NCI-H1436 treated with DMSO at 0.1 percent for 48 hours (cell line): ENCODE results near the gene NOSIP.

Experiments used
- DNase-seq: peaks from one replicate; lab custom pipeline; 2025; lab: John Stamatoyannopoulos, UW

NOSIP gene

DNA sequence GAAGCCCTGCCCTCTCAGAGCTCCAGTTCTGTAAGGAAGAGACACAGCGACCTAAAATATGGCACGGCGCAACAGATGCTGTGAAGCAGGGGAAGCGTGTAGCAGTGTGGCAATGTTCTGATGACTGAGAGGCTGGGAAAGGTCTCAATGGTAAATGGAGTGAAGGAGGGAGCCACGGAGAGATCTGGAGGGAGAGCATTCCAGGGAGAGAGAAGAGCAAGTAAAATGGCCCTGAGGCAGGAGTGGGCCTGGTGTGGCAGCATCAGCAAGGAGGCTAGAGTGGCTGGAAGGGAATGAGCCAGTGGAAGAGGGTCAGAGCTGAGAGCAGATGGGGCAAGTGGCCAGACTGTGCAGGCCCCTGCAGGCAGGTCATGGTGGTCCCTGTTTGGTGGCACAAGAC, 36.2 kb downstream of the NOSIP start:
- DNase-seq: no peak

DNA sequence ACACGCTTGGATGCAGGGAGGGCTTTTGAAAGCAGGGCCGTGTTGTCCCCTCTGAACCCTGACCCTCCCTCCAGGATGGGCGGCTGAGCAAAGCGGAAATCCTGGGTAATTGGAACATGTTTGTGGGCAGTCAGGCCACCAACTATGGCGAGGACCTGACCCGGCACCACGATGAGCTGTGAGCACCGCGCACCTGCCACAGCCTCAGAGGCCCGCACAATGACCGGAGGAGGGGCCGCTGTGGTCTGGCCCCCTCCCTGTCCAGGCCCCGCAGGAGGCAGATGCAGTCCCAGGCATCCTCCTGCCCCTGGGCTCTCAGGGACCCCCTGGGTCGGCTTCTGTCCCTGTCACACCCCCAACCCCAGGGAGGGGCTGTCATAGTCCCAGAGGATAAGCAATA, 37.3 kb downstream of the NOSIP start:
- DNase-seq: no peak

DNA sequence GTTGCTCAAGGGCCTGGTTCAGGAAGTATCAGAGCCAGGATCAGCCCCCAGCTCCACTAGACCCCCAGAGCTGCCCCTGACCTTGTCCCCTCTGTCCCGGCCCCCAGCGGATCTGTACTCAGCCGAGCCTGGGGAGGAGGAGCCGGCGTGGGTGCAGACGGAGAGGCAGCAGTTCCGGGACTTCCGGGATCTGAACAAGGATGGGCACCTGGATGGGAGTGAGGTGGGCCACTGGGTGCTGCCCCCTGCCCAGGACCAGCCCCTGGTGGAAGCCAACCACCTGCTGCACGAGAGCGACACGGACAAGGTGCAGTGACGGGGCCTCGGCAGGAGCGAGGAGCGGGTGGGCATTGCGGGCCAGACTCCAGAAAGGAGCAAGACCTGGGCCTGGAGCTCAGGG, 37.9 kb downstream of the NOSIP start:
- DNase-seq: no peak

DNA sequence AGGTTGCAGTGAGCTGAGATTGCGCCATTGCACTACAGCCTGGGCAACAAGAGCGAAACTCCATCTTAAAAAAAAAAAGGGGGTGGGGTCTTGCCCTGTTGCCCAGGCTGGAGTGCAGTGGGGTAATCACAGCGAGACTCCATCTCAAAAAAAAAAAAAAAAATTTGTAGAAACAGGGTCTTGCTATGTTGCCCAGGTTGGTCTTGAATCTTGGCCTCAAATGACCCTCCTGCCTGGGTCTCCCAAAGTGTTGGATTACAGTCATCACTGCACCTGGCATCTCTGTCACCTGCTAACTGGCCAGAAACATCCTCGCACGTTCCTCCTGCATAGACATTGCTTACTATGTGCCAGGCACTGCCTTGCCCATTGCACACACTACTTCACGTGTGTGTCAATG, 38.4 kb downstream of the NOSIP start:
- DNase-seq: no peak

DNA sequence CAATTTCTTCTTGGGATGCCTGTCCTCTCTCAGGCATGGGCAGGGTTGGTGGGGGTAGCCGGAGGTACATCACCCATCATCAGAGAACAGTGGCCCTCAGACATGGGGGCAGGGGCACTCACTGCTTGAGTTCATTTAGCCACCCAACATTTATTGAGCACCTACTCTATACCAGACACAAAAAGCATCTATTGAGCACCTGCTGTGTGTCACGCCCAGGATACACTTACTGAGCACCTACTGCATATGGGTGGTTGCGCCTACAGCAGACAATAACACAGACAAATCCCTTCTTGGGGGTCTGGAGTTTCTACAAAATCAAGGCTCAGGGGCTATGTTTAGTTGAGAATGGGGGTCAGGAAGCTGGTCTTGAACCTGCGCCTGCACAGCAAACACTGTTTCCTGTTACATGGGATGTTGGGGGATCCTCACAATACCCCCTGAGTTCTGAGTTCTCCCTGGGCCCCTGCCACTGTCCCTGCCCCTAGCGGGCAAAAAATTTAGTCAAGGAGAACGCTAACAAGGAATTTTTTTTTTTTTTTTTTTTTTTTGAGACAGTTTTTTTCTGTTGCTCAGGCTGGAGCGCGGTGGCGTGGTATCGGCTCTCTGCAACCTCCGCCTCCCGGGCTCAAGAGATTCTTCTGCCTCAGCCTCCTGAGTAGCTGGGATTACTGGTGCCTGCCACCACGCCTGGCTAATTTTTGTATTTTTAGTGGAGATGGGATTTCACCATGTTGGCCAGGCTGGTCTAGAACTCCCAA, 41.0 kb downstream of the NOSIP start:
- DNase-seq: no peak

DNA sequence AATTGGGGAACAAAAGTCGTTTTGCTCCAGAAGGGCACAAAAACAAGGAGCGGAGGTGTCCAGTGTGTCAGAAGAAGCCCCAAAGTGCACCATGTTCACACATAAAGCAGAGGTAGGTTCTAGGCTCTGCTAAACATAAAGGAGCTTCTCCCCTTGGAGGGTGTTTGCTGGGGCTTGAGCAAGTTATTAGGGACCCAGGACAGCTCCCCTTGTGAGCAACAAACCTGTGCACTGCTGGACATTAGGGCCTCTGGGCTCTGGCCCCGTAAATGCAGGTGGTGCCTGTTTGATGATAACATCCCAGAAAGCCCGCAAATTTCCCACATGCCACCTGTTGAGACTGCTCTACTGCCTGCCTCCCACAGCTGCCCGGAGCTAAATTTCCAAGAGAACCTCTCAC, 41.7 kb downstream of the NOSIP start:
- DNase-seq: no peak

DNA sequence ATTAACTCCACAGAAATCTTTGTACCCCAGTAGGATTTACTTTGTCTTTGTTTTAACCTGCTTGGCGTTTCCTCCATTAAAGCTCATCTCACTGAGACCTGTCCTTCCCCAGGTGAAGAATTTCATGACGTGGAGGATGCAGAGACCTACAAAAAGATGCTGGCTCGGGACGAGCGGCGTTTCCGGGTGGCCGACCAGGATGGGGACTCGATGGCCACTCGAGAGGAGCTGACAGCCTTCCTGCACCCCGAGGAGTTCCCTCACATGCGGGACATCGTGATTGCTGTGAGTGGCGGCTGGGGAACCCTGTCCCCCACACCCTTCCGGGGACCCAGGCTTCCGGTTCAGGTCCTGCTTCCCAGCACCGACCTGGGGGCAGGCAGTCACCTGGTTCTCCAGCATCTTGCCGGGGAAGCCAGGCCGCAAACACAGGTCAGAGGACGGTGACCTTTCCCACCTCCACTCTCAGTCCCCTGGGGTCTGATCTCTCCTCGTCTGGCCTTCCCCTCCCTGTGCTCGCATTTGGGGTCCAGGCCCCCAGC, 43.4 kb downstream of the NOSIP start:
- no peak for DNase-seq

DNA sequence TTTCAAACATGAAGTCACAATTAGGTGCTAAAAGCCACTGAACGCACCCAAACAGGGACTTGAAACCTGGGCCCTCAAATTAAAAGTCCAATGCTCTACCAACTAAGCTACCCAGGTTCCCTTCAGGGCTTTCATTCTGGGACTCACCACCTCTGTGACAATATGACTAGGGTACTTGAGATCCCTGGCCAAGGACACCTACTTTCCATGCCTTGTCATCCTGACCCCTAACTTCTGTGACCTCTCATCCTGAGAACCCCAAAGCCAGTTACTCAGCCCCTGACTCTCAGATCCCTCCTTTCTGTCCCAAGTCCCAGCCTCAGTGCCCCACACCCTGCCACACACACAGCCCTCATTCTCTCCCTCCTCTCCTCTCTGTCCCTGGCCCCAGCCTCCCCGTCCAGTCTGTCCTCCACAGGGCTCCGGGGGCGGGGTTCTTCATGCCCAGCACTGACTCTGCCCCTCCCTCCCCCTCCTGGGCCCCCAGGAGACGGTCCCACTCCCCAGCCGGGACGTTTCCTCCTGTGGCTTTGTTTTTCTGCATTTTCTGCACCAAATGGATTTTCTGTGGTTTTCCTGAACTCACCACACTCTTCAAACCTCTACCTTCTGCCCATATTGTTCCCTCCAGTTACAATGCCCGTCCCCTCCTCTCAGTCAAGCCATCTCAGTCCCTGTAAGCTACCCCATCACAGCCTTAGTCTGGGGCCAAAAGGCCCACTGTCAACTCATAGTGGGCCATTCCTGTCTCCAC, 45.5 kb downstream of the NOSIP start:
- no peak for DNase-seq

DNA sequence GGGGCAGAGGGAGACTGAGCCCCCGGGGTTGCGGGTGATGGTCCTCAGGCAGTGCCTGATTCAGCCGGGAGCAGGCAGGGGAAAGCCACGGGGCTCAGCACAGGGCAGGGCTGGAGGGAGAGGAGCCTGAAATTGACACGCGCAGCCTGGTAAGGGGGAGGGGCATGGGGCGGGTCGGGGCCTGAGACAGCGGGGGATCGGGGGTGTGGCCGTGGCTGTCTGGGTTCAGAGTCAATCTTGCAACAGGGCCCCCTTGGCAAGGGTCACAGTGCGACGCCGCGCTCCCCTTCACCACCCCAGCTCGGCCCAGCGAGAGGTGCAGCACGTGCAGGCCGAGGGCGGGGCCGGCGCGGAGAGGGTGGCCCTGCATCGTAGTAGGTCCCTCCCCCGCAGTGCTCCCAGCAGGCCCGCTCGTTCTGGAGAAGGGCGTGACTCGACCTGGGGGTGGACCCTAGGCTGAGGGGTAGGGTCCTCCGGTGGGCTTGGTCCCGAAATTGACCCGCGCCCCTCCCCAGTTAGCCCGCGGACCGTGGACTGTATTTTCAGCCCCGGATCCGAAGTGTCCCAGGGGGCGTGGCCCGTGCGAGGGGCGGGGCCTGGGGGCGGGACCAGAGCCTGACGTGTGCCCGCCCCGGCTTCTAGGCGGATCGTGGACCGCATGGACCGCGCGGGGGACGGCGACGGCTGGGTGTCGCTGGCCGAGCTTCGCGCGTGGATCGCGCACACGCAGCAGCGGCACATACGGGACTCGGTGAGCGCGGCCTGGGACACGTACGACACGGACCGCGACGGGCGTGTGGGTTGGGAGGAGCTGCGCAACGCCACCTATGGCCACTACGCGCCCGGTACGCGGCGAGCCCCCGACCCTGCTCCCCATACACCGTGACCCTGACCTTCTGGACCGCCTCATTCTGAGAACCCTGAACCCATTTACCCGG, 46.5 kb downstream of the NOSIP start:
- DNase-seq: no peak

DNA sequence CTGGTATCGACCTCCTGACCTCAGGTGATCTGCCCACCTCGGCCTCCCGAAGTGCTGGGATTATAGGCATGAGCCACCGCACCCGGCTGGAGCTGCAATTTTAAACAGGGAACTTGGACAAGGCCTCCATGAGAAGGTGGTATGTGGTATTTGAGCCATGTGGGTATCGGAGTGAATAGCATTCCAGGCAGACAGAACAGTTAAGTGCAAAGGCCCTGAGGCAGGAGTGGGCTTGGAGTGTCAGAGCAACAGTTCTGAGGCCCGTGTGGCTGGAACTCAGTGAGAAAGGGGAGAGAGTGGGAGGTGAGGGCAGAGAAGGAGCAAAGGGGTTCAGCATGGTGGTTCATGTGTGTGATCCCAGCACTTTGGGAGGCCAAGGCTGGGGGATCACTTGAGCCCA, 49.6 kb downstream of the NOSIP start:
- no peak for DNase-seq

DNA sequence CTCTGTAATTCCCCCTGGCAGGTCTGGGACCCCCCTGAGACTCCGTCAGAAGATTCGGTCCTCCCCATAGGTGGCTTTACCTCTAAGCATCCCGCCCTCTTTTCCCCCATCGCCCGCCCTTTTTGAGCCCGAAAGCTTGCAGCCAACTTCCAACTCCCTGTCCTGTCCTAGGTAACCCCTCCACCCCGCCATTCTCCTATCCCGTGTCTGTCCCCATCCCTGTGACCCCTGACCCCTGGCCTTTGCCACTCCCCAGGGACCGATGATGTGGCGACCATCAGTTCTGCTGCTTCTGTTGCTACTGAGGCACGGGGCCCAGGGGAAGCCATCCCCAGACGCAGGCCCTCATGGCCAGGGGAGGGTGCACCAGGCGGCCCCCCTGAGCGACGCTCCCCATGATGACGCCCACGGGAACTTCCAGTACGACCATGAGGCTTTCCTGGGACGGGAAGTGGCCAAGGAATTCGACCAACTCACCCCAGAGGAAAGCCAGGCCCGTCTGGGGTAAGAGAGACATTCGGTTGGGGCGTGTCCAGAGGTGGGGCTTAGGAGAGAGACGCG, 52.1 kb downstream of the NOSIP start:
- DNase-seq: no peak

DNA sequence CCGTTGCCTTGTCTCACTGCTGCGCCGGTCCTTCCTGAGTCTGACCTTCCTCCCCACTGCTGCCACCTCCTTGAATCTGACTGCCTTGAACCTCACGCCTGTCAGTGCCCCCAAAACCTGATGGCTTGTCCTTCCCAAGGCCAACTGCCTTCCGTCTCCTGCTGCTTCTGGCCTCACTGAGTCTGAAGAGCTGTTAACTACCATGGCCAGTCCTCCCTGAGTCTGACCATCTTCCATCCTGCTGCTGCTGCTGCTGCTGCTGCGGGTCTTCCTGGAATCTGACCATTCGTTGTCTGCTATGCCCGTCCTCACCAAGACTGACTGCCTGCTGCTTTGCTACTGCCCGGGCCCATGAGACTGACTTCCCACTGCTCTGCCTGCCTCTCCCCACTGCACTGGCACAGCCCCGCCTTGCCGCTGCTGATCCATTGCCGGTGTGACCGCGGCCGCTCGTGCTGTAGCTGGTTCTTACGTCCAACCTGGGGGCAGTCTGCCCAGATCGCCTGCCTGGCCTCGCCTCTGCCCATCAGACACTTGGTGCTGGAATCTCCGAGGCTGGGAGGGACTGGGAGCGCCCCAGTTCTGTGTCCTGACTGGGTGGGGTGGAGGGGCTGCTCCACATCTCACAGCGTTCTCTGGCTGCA, 55.4 kb downstream of the NOSIP start:
- DNase-seq: no peak

DNA sequence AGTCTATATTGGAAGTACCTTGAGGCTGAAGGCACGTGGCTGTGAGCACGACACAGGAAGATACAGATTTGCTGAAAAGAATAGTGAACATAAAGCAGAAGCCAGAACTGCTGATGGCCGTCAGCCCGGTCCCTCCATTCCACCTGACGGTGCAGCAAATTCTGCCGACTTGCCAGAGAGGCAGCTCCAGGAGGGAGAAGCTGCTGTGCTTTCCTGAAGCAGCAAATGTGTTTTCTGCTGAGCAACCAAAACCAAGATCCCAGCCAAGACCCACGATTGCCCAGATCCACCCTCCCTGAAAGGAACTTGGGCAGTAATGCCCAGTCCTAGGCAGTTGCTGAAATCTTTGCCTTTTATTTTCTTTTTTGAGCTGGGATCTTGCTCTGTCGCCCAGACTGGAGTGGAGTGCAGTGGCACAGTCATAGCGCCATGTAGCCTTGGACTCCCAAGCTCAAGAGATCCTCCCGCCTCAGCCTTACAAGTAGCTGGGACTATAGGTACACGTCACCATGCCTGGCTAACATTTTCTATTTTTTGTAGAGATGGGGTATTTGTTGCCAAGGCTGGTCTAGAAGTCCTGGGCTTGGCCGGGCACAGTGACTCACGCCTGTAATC, 59.5 kb downstream of the NOSIP start:
- DNase-seq: no peak

DNA sequence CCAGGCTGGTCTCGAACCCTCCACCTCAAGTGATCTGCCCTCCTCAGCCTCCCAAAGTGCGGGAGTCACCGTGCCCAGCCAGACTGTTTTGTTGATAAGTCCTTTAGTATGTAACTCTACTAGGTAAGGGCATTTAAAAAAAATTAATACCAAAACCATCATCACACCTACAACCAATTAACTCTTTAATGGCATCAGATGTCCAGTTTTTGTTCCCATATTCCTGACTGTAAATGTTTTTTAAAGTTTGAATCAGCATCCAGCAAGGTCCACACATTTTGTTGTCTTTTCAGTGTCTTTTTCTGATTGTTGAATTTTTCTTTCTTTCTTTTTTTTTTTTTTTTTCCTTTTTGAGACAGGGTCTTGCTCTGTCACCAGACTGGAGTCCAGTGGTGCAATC, 62.3 kb downstream of the NOSIP start:
- no peak for DNase-seq

DNA sequence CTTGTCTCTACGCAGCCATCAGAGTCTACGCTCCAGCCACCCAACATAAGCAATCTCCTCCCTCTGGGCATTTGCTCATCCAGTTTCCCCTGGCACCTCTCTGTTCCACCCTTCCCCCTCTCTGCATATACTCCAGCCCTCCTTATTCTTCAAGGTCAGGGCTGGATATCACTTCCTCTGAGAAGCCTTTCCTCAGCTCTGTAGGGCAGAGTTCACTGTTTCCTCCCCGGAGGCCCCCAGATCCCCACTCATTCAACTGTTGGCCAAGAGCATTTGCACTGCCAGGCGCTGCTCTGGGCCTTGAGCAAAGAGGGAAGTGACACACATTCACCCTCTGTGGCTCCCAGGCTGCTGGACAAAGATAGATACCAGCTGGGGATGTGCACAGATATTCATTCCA, 64.6 kb downstream of the NOSIP start:
- no peak for DNase-seq

DNA sequence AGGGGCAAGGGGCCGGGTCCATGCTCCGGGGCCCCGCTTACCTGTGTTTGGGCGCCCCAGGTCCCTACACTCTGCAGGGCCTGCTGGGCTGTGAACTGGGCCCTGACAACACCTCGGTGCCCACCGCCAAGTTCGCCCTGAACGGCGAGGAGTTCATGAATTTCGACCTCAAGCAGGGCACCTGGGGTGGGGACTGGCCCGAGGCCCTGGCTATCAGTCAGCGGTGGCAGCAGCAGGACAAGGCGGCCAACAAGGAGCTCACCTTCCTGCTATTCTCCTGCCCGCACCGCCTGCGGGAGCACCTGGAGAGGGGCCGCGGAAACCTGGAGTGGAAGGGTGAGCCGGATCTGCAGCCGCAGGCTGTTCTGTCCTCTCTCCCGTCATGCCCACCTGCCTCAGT, 66.2 kb downstream of the NOSIP start:
- no peak for DNase-seq

DNA sequence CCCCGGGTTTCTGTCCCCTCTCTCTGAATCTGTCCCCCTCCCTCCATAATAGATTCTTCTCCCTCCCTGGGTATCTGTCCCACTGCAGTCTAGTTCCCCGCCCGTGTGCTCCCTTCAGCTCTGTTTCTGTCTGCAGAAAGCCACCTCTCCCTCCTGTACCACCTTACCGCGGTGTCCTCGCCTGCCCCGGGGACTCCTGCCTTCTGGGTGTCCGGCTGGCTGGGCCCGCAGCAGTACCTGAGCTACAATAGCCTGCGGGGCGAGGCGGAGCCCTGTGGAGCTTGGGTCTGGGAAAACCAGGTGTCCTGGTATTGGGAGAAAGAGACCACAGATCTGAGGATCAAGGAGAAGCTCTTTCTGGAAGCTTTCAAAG, 66.6 kb downstream of the NOSIP start:
- no peak for DNase-seq

DNA sequence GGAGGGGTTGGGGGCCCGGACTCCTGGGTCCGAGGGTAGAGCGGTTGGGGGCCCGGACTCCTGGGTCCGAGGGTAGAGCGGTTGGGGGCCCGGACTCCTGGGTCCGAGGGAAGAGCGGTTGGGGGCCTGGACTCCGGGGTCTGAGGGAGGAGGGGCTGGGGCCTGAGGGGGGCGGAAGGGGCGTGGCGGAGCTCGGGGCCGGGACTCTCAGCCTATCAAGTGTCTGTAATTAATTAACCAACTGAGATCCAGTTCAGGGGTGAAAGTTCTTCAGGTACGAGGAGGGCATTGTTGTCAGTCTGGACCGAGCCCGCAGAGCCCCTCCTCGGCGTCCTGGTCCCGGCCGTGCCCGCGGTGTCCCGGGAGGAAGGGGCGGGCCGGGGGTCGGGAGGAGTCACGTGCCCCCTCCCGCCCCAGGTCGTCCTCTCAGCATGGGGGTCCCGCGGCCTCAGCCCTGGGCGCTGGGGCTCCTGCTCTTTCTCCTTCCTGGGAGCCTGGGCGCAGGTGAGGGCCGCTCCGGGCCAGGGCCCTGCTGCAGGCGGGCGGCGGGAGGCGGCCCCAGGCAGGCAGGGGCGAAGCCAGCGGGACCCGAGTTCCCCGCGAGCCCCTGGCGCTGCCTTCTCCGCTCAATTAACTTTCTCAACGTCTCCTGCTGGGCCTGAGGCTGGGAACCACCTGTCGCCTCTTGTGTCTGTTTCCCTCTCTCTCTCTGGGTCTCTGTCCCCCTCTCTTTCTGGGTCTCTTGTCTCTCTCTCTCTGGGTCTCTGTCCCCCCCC, 67.2 kb downstream of the NOSIP start:
- no peak for DNase-seq

DNA sequence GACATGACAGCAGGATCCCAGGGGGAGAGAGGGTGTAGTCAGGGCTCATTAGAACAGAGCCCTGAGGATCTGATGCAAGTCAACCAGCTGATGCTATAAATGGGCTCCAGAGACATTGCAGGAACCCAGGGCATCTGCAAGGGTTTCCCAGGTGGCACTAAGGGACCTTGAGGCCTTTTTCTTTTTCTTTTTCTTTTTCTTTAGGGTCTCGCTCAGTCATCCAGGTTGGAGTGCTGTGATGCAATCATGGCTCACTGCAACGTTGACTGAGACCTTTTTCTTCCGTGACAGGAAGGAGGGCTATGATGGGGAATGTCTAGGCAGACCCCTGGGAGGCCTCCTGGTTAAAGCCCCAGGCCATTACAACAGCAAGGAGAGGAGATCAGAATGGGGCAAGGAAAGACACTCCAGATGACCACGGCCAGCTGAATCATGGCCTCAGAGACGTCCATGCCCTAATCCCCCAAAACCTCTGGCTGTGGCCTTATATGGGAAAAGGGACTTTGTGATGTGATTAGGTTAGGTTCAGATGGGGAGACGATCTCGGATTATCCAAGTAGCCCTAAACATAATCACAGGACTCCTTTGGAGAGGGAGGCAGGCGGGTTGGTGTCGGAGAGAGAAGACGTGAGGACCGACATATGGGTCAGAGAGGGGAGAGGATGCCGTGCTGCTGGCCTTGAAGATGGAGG, 72.4 kb downstream of the NOSIP start:
- no peak for DNase-seq
